DND-41 (cell line): ENCODE data around the gene SMPD3.

ENCODE experiments used
- ATAC-seq: fragments of 200-7000 bp; cut with Tn5 transposase; 3 replicates; pipeline ENCODE4 v1.9.1; 2021; ENCODE audit warnings: low read depth; ENCODE audit not compliant: insufficient read depth
- DNase-seq: peaks from one replicate; pipeline ENCODE4 v3.0.0-alpha.2; 2020
- H2AFZ ChIP-seq: 2 replicates; pipeline ENCODE4 v1.6.0; 2012; ENCODE audit warnings: low read depth, low read length
- H3K27ac ChIP-seq: 2 replicates; pipeline ENCODE4 v1.5.1; 2012; ENCODE audit warnings: low read length, inconsistent platforms
- H3K27me3 ChIP-seq: fragments of 200-600 bp; sonication (generic); 2 replicates; pipeline ENCODE4 v1.6.0; 2012; ENCODE audit warnings: low read length, mild to moderate bottlenecking, inconsistent platforms; ENCODE audit not compliant: insufficient read depth, poor library complexity
- H3K36me3 ChIP-seq: 2 replicates; pipeline ENCODE4 v1.5.1; 2012; ENCODE audit warnings: low read length, inconsistent platforms; ENCODE audit not compliant: insufficient read depth
- H3K4me1 ChIP-seq: 2 replicates; pipeline ENCODE4 v1.5.1; 2012; ENCODE audit warnings: mild to moderate bottlenecking, low read length; ENCODE audit not compliant: insufficient read depth
- H3K4me2 ChIP-seq: 2 replicates; pipeline ENCODE4 v1.6.0; 2012; ENCODE audit warnings: mild to moderate bottlenecking, moderate library complexity, low read length, inconsistent platforms; ENCODE audit not compliant: insufficient read depth
- H3K4me3 ChIP-seq, 2 experiments: fragments of 200-600 bp in 1 of 2; shearing (Covaris generic) in 1 of 2; 2 replicates each; pipeline ENCODE4 v1.5.1; 2012 to 2016; ENCODE audit warnings: inconsistent platforms in 2 of 2, low read length in 2 of 2, mild to moderate bottlenecking in 2 of 2, low read depth in 1 of 2, moderate library complexity in 1 of 2
- H3K79me2 ChIP-seq: 2 replicates; pipeline ENCODE4 v1.6.0; 2012; ENCODE audit warnings: low read length, inconsistent platforms; ENCODE audit not compliant: insufficient read depth
- H3K9ac ChIP-seq: 2 replicates; pipeline ENCODE4 v1.6.0; 2012; ENCODE audit warnings: low read depth, mild to moderate bottlenecking, inconsistent platforms, low read length, moderate library complexity
- H3K9me3 ChIP-seq: 2 replicates; pipeline ENCODE4 v1.5.1; 2012; ENCODE audit warnings: low read length, moderate library complexity, mild to moderate bottlenecking, inconsistent platforms; ENCODE audit not compliant: insufficient read depth, severe bottlenecking
- H4K20me1 ChIP-seq: 2 replicates; pipeline ENCODE4 v1.6.0; 2012; ENCODE audit warnings: low read length; ENCODE audit not compliant: insufficient read depth
- EZH2 ChIP-seq: IDR thresholded peaks from 3 replicates; pipeline ENCODE4 v1.6.1; 2012; ENCODE audit warnings: borderline replicate concordance, low read depth, mild to moderate bottlenecking, moderate library complexity, low read length, inconsistent platforms; ENCODE audit not compliant: severe bottlenecking
- TF ChIP-seq, protein P1 (sequence below): IDR thresholded peaks from 2 replicates; pipeline ENCODE4 v1.5.1; 2012; ENCODE audit warnings: borderline replicate concordance, low read length, moderate library complexity, mild to moderate bottlenecking; ENCODE audit not compliant: poor library complexity, severe bottlenecking; ENCODE audit errors: extremely low read depth

Gene SMPD3

DNA sequence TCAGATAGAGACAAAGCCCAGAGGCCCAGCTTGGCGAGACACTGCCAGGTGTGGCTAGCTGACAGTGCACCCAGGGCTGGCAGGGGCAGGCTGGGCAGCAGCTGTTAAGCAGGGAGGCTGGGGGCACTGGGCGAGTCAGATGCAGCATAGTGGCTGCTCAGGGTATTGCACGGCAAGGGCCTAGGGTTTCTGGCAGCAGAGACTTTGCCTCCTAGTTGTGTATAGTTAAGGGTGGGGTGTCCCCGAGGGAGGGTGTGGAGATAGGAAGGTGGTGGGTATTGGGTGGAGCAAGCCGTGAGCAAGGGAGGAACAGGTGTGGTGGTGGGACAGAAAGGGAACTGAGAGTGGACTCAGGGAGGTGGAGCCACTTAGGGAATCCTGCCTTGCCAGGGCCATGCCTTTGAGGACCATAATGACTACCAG, 66.0 kb downstream of the SMPD3 start:
- no peaks in the 10 kb centered on the region for H3K9me3 ChIP-seq
- H3K4me1 ChIP-seq, result peaks cover 86% of the 10 kb centered on the region
- H4K20me1 ChIP-seq, result no peaks in the 10 kb centered on the region
- TF ChIP-seq, protein P1, sequence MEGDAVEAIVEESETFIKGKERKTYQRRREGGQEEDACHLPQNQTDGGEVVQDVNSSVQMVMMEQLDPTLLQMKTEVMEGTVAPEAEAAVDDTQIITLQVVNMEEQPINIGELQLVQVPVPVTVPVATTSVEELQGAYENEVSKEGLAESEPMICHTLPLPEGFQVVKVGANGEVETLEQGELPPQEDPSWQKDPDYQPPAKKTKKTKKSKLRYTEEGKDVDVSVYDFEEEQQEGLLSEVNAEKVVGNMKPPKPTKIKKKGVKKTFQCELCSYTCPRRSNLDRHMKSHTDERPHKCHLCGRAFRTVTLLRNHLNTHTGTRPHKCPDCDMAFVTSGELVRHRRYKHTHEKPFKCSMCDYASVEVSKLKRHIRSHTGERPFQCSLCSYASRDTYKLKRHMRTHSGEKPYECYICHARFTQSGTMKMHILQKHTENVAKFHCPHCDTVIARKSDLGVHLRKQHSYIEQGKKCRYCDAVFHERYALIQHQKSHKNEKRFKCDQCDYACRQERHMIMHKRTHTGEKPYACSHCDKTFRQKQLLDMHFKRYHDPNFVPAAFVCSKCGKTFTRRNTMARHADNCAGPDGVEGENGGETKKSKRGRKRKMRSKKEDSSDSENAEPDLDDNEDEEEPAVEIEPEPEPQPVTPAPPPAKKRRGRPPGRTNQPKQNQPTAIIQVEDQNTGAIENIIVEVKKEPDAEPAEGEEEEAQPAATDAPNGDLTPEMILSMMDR, result peak; percentile 84
- TF ChIP-seq EZH2, result no peak
- peak overlapping the region; percentile 98 for H3K27ac ChIP-seq
- peaks cover 43% of the 10 kb centered on the region for H3K79me2 ChIP-seq
- peak overlapping the region; percentile 63 for H3K4me2 ChIP-seq
- peak overlapping the region; percentile 9; the same call in 1 of the 2 replicates for H2AFZ ChIP-seq
- peak overlapping the region; percentile 62 for H3K9ac ChIP-seq
- H3K36me3 ChIP-seq, result no peaks in the 10 kb centered on the region
- peak overlapping the region in 1 of 2 experiments; percentile 48; a peak in 2 of 4 replicates for H3K4me3 ChIP-seq
- no peaks in the 10 kb centered on the region for H3K27me3 ChIP-seq
- DNase-seq (peak; percentile 76), ATAC-seq (peak; percentile 11; the same call in 1 of the 3 replicates)

DNA sequence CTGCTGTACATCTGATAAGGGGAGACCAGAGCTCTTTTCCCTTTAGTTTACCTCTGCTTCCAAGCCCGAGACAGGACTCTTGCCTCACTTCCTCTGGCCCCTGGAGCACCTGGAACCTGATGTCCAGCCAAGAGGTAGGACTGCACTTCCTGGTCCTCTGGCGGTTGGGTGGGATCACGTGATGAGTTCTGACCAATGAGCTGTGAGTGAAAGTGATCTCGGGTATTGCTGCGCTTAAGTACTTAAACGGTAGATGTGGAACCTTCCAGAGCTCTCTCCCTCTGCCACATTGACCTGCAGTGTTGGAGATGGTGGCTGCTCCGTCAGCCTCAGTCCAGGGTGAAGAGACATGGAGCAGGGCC, 67.0 kb downstream of the SMPD3 start:
- Histone ChIP-seq H3K79me2 (peaks cover 53% of the 10 kb centered on the region), H3K36me3 (no peaks in the 10 kb centered on the region), H3K27me3 (no peaks in the 10 kb centered on the region), H3K4me3 (peak overlapping the region in 1 of 2 experiments; percentile 48; a peak in 2 of 4 replicates), H3K9ac (peak overlapping the region; percentile 62), H3K4me1 (peaks cover 92% of the 10 kb centered on the region), H2AFZ (no peak overlapping the region), H3K9me3 (no peaks in the 10 kb centered on the region), H3K27ac (peak overlapping the region; percentile 98), H3K4me2 (peak overlapping the region; percentile 63), H4K20me1 (no peaks in the 10 kb centered on the region)
- no peak for TF ChIP-seq EZH2
- TF ChIP-seq, protein P1, result no peak
- DNase-seq, result no peak
- no peak for ATAC-seq

DNA sequence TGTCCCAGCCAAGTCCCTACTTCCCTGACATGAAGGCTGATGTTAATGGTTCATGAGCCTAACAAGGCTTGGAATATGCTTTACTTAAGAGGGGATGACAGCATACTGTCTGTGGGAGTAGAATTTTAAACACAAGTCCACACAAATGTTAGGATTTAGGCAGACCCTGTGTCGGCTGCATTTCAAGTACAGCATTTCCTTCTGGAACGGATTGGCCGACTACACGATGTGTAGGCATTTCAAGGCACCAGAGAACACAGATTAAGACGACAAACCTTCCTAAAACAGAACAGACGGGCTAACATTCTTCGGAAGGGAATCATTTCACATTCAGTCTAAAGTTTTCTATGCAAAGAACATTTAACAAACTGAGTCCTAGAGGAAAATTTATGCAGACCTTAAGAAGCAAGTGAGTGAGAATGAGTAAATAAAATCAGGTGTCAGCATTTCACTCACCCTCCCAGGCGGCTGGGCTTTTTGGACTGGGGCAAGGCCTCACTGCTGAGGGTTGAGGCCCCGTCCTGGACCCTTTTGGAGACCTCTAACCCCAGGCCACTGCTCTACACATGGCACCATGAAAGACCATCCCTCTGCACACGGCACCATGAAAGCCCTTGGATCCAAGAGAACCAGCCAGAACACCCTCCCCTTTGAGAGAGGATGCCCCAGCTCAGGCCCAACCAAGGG, 67.5 kb downstream of the SMPD3 start:
- H3K9ac ChIP-seq, result peak overlapping the region; percentile 62
- peaks cover 58% of the 10 kb centered on the region for H3K79me2 ChIP-seq
- TF ChIP-seq EZH2, result no peak
- TF ChIP-seq, protein P1, result no peak
- H3K36me3 ChIP-seq, result no peaks in the 10 kb centered on the region
- ATAC-seq (no peak), DNase-seq (no peak)
- H3K27me3 ChIP-seq, result no peaks in the 10 kb centered on the region
- H2AFZ ChIP-seq, result no peak overlapping the region
- H3K4me3 ChIP-seq, result peak overlapping the region in 1 of 2 experiments; percentile 48; a peak in 2 of 4 replicates
- peak overlapping the region; percentile 98 for H3K27ac ChIP-seq
- peak overlapping the region; percentile 63 for H3K4me2 ChIP-seq
- no peaks in the 10 kb centered on the region for H3K9me3 ChIP-seq
- peaks cover 97% of the 10 kb centered on the region for H3K4me1 ChIP-seq
- H4K20me1 ChIP-seq, result no peaks in the 10 kb centered on the region
